Stimulated activated CD4-positive, alpha-beta T cell treated with anti-CD3 and anti-CD28 coated beads, Interleukin-4, amount 100 ng/mL, for 48 hours (primary cell): Measurements from ENCODE around the gene SMARCE1.

ENCODE experiments used
- DNase-seq, 2 donors: peaks; one replicate each; pipeline ENCODE4 v3.0.0-alpha.2; 2020; ENCODE audit warnings: low read depth in 2 of 2

The SMARCE1 gene

GRCh38 chr17:40647624-40648383, at the start of gene SMARCE1:
SMARCE1 (minus strand) TSS chr17:40647818; CDS start chr17:40645802, 2,016 bp downstream.
- peak; percentile 53 to 60 for DNase-seq

- no peak for DNase-seq
These were observed 49.7 kb upstream of the SMARCE1 start for GRCh38 chr17:40697297-40697696.

- no peak for DNase-seq
These were observed 49.0 kb upstream of the SMARCE1 start for GRCh38 chr17:40696651-40697072.

- DNase-seq: no peak
These were observed 48.4 kb upstream of the SMARCE1 start for GRCh38 chr17:40695874-40696472.

- no peak for DNase-seq
These were observed 47.0 kb upstream of the SMARCE1 start for GRCh38 chr17:40694584-40694983.

GRCh38 chr17:40687106-40687505, 39.5 kb upstream of the SMARCE1 start:
- DNase-seq: no peak

GRCh38 chr17:40686192-40686591, 38.6 kb upstream of the SMARCE1 start:
- no peak for DNase-seq

GRCh38 chr17:40680998-40681397, 33.4 kb upstream of the SMARCE1 start:
- DNase-seq: no peak

GRCh38 chr17:40679523-40679907, 31.9 kb upstream of the SMARCE1 start:
- no peak for DNase-seq

- no peak for DNase-seq
These were observed 31.4 kb upstream of the SMARCE1 start for GRCh38 chr17:40678902-40679522.

GRCh38 chr17:40675905-40676304, 28.3 kb upstream of the SMARCE1 start:
- no peak for DNase-seq

- no peak for DNase-seq
These were observed 25.0 kb upstream of the SMARCE1 start for GRCh38 chr17:40672654-40673053.

GRCh38 chr17:40671282-40671681, 23.7 kb upstream of the SMARCE1 start:
- no peak for DNase-seq

- no peak for DNase-seq
These were observed 18.7 kb upstream of the SMARCE1 start for GRCh38 chr17:40666331-40666730.

- DNase-seq: no peak
These were observed 17.1 kb upstream of the SMARCE1 start, which contains the start of gene KRT222 for GRCh38 chr17:40664582-40665333. KRT222 (minus strand) TSS chr17:40665177; CDS start chr17:40665099, 78 bp downstream.

GRCh38 chr17:40663252-40663651, 15.6 kb upstream of the SMARCE1 start:
- DNase-seq: no peak

- no peak for DNase-seq
These were observed 12.3 kb upstream of the SMARCE1 start for GRCh38 chr17:40659911-40660310.

GRCh38 chr17:40658396-40658795, 10.8 kb upstream of the SMARCE1 start:
- DNase-seq: no peak

GRCh38 chr17:40651939-40652338, 4.3 kb upstream of the SMARCE1 start:
- no peak for DNase-seq

GRCh38 chr17:40648384-40648968, 858 bp upstream of the SMARCE1 start:
- no peak for DNase-seq

- no peak for DNase-seq
These were observed 611 bp downstream of the SMARCE1 start for GRCh38 chr17:40646791-40647623.
